HL-60 (cell line): ENCODE measurements around the gene P2RY12.

ENCODE experiments used
- DNase-seq, 2 experiments: peaks; one replicate each; pipeline ENCODE4 v3.0.0-alpha.2; 2010 to 2020; ENCODE audit warnings: low read depth in 1 of 2, low spot score in 1 of 2
- H3K27ac ChIP-seq: fragments of 250-450 bp; sonication (Bioruptor Pico); replicated peaks from 2 replicates; pipeline ENCODE4 v1.5.1; 2020; ENCODE audit warnings: mild to moderate bottlenecking, moderate library complexity
- H3K27me3 ChIP-seq: fragments of 250-450 bp; sonication (Bioruptor Pico); 2 replicates; pipeline ENCODE4 v1.5.1; 2021; ENCODE audit warnings: mild to moderate bottlenecking, moderate library complexity; ENCODE audit not compliant: insufficient read depth, poor library complexity, severe bottlenecking
- H3K4me3 ChIP-seq: replicated peaks from 2 replicates; pipeline ENCODE4 v1.5.1; 2011; ENCODE audit warnings: mild to moderate bottlenecking, control low read depth, low read length; ENCODE audit not compliant: insufficient read depth
- CTCF ChIP-seq: IDR thresholded peaks from one replicate; pipeline ENCODE4 v1.5.1; 2011; ENCODE audit warnings: low read length, control low read depth, inconsistent platforms; ENCODE audit not compliant: insufficient read depth
- GABPA ChIP-seq: IDR thresholded peaks from 2 replicates; pipeline ENCODE4 v1.6.1; 2012; ENCODE audit warnings: low read depth
- POLR2AphosphoS5 ChIP-seq: IDR thresholded peaks from 2 replicates; pipeline ENCODE4 v1.6.1; 2012; ENCODE audit warnings: low read depth
- REST ChIP-seq: IDR thresholded peaks from 2 replicates; pipeline ENCODE4 v1.6.1; 2012; ENCODE audit warnings: low read depth; ENCODE audit not compliant: insufficient replicate concordance
- SPI1 ChIP-seq: IDR thresholded peaks from 2 replicates; pipeline ENCODE4 v1.6.1; 2012; ENCODE audit warnings: low read depth, mild to moderate bottlenecking, borderline replicate concordance

P2RY12 gene

GRCh38 chr3:151290673-151291072, 93.9 kb downstream of the P2RY12 start:
- Histone ChIP-seq H3K27ac (no peak overlapping the region), H3K4me3 (no peak overlapping the region), H3K27me3 (no peaks in the 10 kb centered on the region)
- DNase-seq, result peak in 1 of 2 experiments; percentile 34
- TF ChIP-seq POLR2AphosphoS5 (no peak), REST (no peak), GABPA (no peak), SPI1 (no peak)

GRCh38 chr3:151289445-151289844, 95.1 kb downstream of the P2RY12 start:
- no peak for DNase-seq
- Histone ChIP-seq H3K27ac (no peak overlapping the region), H3K4me3 (no peak overlapping the region)

More at GRCh38 chr3:151289445-151289844, 95.1 kb downstream of the P2RY12 start:
- H3K27me3 ChIP-seq, result no peaks in the 10 kb centered on the region
- TF ChIP-seq GABPA (no peak), POLR2AphosphoS5 (no peak), REST (no peak), CTCF (no peak), SPI1 (no peak)
